HG03025 (cell line): ENCODE results near the gene GM2A.

Source experiments
- ATAC-seq: cut with Tn5 transposase; IDR thresholded peaks from one replicate; pipeline ENCODE4 v1.9.1; 2021; ENCODE audit warnings: mild to moderate bottlenecking, moderate library complexity; ENCODE audit not compliant: unreplicated experiment, low FRiP score

GM2A gene

DNA sequence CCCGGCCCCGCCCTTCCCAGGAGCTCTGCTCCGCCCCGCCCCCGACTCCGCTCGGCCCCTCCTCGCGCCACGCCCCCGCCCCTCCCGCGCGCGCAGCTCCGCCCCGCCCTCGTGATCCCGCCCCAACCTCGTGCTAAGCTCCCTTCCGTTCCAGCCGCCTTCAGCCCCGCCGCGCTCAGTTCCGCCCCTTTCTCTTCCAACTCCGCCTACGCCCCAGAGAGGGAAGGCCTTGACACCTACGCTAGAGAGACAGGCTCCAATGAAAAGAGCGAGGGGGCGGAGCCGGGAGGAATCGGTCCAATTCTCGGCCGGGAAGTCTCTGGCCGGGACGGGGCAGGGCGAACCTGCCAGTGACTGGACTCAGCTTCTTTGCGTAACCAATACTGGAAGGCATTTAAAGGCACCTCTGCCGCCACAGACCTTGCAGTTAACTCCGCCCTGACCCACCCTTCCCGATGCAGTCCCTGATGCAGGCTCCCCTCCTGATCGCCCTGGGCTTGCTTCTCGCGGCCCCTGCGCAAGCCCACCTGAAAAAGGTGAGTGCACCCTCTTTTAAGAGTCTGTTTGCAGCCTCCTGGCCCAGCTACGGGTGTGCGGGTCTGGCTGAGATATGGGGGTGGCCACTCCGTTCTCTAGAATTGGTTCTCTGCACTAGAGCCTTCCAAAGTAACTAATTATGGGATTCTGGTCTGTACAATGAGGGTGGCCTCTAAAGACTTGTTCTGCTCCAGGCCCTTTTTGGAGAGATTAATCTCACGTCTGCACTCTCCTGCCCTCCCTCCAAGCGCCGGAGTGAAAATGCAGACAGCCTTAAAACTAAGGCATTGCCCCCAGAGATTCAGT is at the start of gene GM2A:
Gene GM2A (plus strand): TSS at position 424 of the 843 bp plus-strand sequence. CDS start 32 bp downstream, at position 456.
- peak; percentile 72 for ATAC-seq

GRCh38 chr5:151204051-151204450 is 48.9 kb upstream of the GM2A start:
- no peak for ATAC-seq

GRCh38 chr5:151205411-151205810 is 47.6 kb upstream of the GM2A start:
- no peak for ATAC-seq

DNA sequence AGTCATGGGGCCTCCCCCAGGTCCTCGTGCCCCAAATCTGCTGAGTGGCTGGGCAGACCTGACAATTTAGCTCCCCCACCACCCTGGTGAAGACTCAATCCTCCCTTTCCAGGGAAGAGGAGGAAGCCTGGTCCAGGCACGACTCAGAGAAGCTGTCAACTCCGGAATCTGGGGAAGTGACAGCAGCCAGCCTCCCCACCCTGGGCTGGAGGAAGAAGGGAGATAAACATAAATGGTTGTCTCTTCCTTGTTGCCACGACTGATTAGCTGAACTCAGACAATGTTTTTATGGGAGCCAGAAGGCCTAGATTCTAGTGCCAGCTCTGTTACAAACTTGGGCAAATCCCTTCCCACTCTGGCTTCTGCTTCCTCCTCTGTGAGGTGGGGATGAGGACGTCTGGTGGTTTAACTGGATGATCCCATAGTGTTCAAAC is 44.5 kb upstream of the GM2A start:
- ATAC-seq, result no peak

- no peak for ATAC-seq
Measured at GRCh38 chr5:151212406-151212798, 40.6 kb upstream of the GM2A start.

DNA sequence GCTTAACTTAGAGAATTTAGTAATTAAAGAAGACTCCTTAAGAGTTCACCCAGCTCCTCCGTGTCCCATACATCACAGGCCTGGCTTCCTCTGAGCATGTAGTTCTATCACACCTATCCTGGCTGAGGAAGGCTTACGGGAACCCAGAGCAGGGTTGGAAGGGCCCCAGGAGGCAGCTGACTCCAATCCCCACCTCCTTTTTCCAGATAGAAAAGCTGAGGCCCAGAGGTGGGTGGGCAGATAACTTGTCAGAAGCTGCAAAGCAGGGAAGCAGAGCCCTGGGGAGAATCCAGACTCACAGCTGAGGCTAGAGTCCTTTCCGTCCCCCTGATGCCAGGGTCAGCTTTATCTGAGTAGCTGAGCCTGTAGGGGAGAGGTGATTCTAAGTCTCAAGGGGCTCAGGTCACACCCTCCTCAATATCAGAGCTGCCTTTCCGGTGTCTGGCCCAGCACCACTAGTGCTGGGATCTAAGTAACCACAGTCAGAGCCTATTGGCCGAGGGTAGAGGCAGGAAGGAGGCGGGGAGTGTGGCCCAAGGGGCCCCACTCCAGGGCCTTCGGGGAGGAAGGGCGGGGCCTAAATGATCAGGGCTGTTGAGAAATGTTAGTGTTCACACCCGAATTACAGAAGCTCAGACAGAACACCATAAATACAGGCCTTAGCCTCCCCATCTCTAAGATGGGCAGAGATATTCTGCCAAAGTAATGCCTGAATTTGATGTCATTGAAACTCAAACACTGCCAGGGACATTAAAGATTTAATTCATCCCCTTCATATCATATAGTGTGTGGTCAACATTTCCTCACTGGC is 39.0 kb upstream of the GM2A start:
- ATAC-seq, result peak; percentile 68

- peak; percentile 47 for ATAC-seq
Measured at GRCh38 chr5:151214614-151215545, 38.1 kb upstream of the GM2A start.

GRCh38 chr5:151215546-151215880 is 37.5 kb upstream of the GM2A start:
- no peak for ATAC-seq

GRCh38 chr5:151216781-151217180 is 36.2 kb upstream of the GM2A start:
- ATAC-seq, result no peak

GRCh38 chr5:151218177-151218576 is 34.8 kb upstream of the GM2A start:
- ATAC-seq, result no peak

- ATAC-seq, result no peak
Measured at GRCh38 chr5:151219138-151219537, 33.8 kb upstream of the GM2A start.

GRCh38 chr5:151219789-151220188 is 33.2 kb upstream of the GM2A start:
- no peak for ATAC-seq

- ATAC-seq, result no peak
Measured at GRCh38 chr5:151221574-151221973, 31.4 kb upstream of the GM2A start.

DNA sequence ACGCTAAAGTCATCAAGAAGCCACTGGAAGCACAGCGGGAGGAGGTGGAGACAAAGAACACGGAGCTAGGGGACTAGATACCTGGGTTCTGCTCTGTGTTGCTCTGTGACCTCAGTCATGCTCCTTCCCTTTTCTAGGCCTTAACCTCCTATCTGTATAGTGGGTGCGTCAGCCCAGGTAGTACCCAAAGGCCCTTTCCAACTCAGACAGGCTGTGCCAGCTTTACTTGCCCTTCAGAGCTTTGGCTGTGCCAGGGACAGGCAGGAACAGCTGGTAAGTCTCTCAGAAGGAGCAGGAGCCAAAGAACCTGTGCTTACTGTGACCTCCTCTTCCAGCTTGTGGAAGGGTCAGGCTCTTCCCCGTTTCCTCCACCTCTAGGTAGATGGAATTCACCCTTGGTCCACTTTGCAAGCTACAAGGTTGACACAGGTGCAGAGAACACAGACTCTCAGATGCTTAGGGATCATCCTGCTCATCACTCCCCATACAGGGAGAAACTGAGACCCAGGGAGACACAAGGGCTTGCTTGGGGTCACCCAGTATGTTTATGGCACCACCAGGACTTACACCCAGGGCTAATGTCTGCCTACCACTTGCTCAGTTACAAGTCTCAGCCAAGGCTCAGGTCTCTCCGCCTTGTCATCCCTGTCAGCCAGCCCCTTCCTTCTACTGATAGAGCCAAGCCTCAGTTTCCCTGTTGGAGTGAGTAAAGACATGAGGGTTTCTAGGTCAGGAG is 30.8 kb upstream of the GM2A start:
- no peak for ATAC-seq

DNA sequence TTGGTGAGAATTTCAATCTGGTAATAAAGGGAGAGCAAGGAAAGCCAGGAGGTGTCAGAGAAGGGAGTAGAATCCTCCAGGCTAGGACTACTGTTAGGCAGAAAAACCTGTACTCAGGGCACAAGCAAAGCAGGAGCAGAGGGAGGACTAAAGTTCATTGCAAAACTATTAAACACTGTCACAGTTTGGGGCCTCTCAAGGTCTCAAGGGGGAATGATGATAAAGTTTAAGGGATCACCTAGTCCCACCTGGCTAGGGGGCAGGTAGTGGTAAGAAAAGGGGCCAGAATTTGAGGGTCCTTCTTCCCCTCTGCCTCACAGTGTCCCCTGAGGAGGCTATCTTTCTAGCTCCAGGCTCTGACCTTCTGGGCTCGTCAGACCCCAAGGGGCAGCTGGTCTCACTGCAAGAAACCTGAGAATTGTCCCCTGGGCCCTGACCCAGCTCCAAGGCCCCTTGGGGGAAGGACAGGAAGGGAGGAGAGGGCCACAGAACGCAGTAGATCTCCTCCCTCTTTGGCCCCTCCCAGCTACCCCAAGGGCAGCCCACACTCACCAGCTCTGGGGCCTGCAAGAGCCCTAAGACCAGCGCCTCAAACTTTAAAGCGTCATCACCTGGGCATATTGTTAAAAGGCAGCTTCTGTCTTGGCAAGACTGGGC is 30.1 kb upstream of the GM2A start:
- ATAC-seq, result peak; percentile 61

DNA sequence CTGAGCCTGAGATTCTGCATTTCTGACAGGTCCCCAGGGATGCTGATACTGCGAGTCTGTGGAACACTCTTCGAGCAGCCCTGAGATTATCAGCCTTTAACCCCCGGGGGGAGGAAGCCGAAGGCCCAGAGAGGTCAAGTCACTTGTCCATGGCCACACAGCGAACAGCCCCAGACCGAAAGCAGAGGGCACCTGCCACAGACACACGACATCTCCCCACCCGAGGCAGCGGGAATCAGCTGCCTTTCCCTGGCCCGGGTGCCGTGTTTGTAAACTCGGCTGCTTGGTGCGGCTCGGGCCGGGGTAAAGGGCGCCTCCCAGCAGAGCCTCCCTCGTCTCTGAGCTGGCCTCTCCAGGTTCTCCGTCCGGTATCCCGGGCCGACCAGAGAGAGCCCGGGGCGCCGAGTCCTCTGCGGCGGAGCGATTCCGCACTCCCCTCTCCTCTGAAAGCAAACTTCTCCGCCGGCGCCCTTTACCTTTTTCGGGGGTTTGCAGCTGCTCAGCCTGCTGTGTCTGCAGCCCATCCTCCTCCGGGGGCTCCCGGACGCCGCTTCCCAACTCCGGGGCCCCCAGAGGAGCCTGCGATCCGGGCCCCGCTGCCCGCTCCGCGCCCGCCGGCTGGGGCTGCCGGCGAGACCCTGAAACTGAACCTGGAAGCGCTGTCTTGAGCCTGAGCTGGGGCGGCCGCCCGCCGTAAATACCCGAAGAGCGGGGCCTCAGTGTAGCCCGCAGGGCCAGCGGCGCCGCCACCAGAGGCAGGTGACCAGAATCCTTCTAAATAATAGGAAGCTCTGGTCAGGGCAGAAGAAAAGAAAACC is 29.3 kb upstream of the GM2A start, which contains the start of gene CCDC69:
Gene CCDC69 (minus strand): TSS at position 646 of the 818 bp plus-strand sequence. CDS start 122 bp downstream, at position 524.
- peak; percentile 61 for ATAC-seq

GRCh38 chr5:151224372-151224771 is 28.6 kb upstream of the GM2A start:
- no peak for ATAC-seq

- ATAC-seq, result no peak
Measured at GRCh38 chr5:151225071-151225470, 27.9 kb upstream of the GM2A start.
